ENCODE results near the gene HARS1.
"Not testable (repeated sequence)": the region's sequence is repeated elsewhere in the genome, so short reads cannot be mapped to it uniquely, and the experiment has no call there.

HARS1 gene

GRCh38 chr5:140633501-140633900 is 57.7 kb downstream of the HARS1 start:
- FAIRE-seq, result no peak
- no peak for DNase-seq (ENCODE audit: low spot score)

DNA sequence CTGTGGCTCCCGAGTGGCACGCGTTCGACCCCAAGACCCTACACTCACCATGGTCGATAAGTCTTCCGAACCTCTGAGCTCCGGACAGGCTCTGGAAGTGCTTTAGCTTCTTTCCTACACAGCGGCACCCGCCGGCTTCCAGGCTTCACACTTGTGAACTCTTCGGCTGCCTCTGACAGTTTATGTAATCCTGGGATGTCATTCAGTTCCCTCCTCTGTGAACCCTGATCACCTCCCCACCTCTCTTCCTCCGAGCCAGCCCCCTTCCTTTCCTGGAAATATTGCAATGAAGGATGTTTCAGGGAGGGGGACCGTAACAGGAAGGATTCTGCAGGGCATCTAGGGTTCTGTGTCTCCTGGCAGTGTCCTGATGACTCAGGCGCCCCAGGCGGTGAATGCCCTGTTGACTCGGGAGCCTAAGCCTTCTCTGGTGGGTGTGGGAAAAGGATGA is 58.1 kb downstream of the HARS1 start, which contains the start of gene CD14:
Gene CD14 (minus strand): TSS at position 155 of the 451 bp plus-strand sequence. CDS start 104 bp downstream, at position 51.
- FAIRE-seq, result no peak
- DNase-seq (ENCODE audit: low spot score), result no peak

GRCh38 chr5:140632366-140633020 is 58.7 kb downstream of the HARS1 start:
- DNase-seq (ENCODE audit: low spot score), result no peak

DNA sequence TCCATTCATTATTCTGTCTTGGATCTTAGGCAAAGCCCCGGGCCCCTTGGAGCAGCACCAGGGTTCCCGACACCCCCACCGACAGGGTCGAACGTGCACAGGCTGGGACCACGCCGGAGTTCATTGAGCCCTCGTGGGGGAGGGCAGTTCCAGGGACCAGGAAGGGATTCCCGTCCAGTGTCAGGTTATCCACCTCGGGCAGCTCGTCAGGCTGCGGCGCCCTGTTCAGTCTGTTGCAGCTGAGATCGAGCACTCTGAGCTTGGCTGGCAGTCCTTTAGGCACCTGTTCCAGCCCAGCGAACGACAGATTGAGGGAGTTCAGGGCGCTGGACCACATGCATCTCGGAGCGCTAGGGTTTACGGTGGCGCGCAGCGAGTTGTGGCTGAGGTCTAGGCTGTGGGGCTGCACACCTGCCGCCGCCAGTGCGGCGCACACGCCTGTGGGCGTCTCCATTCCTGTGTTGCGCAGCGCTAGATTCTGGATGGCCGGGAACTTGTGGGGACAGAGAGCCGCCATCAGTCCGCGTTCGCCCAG is 59.3 kb downstream of the HARS1 start:
- FAIRE-seq (no peak), DNase-seq (ENCODE audit: low spot score) (no peak)

More at GRCh38 chr5:140632366-140633020, 58.7 kb downstream of the HARS1 start:
- FAIRE-seq, result no peak

DNA sequence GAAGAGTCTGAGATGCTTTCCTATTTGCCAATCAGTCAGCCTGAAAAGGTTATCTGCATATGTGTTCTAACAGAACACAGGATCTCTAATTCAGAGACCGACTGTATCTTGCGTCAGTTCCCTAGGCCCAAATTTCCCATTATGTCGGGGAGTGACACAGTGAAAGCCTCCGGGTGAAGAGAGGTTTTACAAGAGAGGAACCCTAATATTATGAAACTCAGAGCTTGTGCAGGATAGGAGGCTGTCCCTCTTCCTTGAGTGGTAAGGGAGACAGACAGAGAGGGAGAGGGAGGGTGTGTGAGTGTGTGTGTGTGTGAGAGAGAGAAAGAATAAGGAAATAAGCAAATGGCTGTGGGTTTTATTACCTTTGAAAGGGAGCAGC is 60.1 kb downstream of the HARS1 start:
- no peak for DNase-seq (ENCODE audit: low spot score)

GRCh38 chr5:140630292-140631035 is 60.7 kb downstream of the HARS1 start:
- no peak for FAIRE-seq
- DNase-seq (ENCODE audit: low spot score), result no peak

More for the DNA sequence above, 60.1 kb downstream of the HARS1 start:
- no peak for FAIRE-seq

DNA sequence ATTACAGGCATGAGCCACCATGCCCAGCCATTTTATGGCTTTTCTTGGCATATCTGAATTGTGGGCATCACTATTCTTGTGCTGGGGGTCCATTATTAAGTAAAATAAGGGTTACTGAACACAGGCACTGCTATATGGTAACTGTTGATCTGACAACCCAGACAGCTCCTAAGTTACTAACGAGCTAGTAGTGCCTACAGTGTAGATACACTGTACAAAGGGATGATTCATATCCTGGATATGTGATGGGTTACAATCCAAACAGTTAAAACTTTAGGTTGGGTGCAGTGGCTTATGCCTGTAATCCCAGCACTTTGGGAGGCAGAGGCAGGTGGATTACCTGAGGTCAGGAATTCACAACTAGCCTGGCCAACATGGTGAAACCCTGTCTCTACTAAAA is 62.5 kb downstream of the HARS1 start:
- no peak for FAIRE-seq
- peak; percentile 24 for DNase-seq (ENCODE audit: low spot score)

DNA sequence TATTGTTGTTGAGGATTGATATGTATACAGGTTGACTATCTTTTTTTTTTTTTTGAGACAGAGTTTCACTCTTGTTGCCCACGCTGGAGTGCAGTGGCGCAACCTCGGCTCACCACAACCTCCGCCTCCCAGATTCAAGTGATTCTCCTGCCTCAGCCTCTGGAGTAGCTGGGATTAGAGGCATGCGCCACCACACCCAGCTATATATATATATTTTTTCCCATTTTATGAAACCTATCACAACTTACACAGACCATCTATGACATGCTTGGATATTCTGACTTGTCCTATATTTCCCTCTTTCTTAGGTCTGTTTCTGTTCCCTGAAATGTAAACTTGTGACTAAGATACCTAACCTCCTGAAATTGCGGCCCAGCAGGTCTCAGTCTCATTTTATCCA is 63.2 kb downstream of the HARS1 start:
- DNase-seq (ENCODE audit: low spot score) (no peak), FAIRE-seq (no peak)

GRCh38 chr5:140624886-140625285 is 66.3 kb downstream of the HARS1 start:
- FAIRE-seq; DNase-seq (ENCODE audit: low spot score): not testable (repeated sequence)

Measured in urothelium cell line (cell line).